Heart left ventricle (tissue), 16 donors: ENCODE data around the gene PGGHG. TPM values are rescaled to one million over a fixed set of nuclear protein-coding genes. Genes with fewer than 3 reads are reported as not detected.
A peak's percentile ranks its signal among the peaks of the same experiment; 100 is the strongest.
"Not testable (repeated sequence)": the region's sequence is repeated elsewhere in the genome, so short reads cannot be mapped to it uniquely, and the experiment has no call there.

Source experiments
- ATAC-seq, 4 donors: fragments of 200-7000 bp; cut with Tn5 transposase; one replicate each; pipeline ENCODE4 v1.9.1; 2020 to 2022; ENCODE audit warnings: moderate library complexity in 4 of 4, mild to moderate bottlenecking in 3 of 4, moderate number of reproducible peaks in 1 of 4
- DNase-seq, 5 donors: peaks; one replicate each; pipeline ENCODE4 v3.0.0-alpha.2; 2020
- H3K27ac ChIP-seq, 12 donors: fragments of 200-600 bp; sonication (generic) in 4 of 12; one replicate each; pipeline versions ENCODE4 v1.5.0 to v1.8.0; 2016 to 2022; ENCODE audit warnings: mild to moderate bottlenecking in 2 of 12
- H3K27me3 ChIP-seq, 9 donors: fragments of 200-600 bp; sonication (generic) in 2 of 9; one replicate each; pipeline versions ENCODE4 v1.5.1 to v1.8.0; 2016 to 2022; ENCODE audit warnings: mild to moderate bottlenecking in 3 of 9
- H3K36me3 ChIP-seq, 9 donors: fragments of 200-600 bp; sonication (generic) in 2 of 9; one replicate each; pipeline versions ENCODE4 v1.5.0 to v1.8.0; 2018 to 2022; ENCODE audit warnings: mild to moderate bottlenecking in 2 of 9
- H3K4me1 ChIP-seq, 12 donors: fragments of 200-600 bp; sonication (generic) in 4 of 12; one replicate each; pipeline versions ENCODE4 v1.5.0 to v1.8.0; 2016 to 2022; ENCODE audit warnings: mild to moderate bottlenecking in 3 of 12
- H3K4me3 ChIP-seq, 12 donors: fragments of 200-600 bp; sonication (generic) in 4 of 12; one replicate each; pipeline versions ENCODE4 v1.5.0 to v1.8.0; 2017 to 2022; ENCODE audit warnings: mild to moderate bottlenecking in 9 of 12, moderate library complexity in 4 of 12
- H3K9me3 ChIP-seq, 12 donors: fragments of 200-600 bp; sonication (generic) in 4 of 12; one replicate each; pipeline versions ENCODE4 v1.5.0 to v1.8.0; 2016 to 2022; ENCODE audit warnings: mild to moderate bottlenecking in 1 of 12
- CTCF ChIP-seq, 12 donors: fragments of 200-600 bp; sonication (generic) in 4 of 12; IDR thresholded peaks; one replicate each; pipeline versions ENCODE4 v1.5.0 to v1.8.0; 2018 to 2022; ENCODE audit warnings: antibody characterized with exemption in 12 of 12, mild to moderate bottlenecking in 5 of 12
- POLR2A ChIP-seq, 2 donors: fragments of 450-650 bp; IDR thresholded peaks; one replicate each; pipeline ENCODE4 v1.6.1; 2017; ENCODE audit warnings: antibody characterized with exemption in 2 of 2, mild to moderate bottlenecking in 2 of 2, moderate library complexity in 2 of 2
- WGBS, 4 donors: extraction: QIAGEN DNeasy Blood & Tissue Kit in 2 of 4; methylation state at CpG; one replicate each; pipeline versions ENCODE4 v1.1.5 to v1.1.7; 2013 to 2018; 5-methylcytosine and 5-hydroxymethylcytosine counted together
- intact Hi-C, 10 donors: fragments of 100-400 bp; cut with DNase I; formaldehyde crosslinking; loops; one replicate each; pipeline versions ENCODE4 v1.11.1 to v1.14.2; 2022
- polyA plus RNA-seq, 2 donors: library from polyadenylated mRNA; stranded (reverse); fragments of 200-250 nt; gene quantifications; one replicate each; pipeline ENCODE4 v1.2.3, GENCODE V29; 2013
- total RNA-seq, 9 donors: library from RNA; depleted of rRNA in 2 of 9; stranded (reverse); fragments of >200 nt in 2 of 9; fragmentation: NEBNext Ultra II Directional in 3 of 9; extraction: Animal tissue kit (Norgen Biotek cat#: 25700) in 3 of 9; gene quantifications; one replicate each; pipeline versions ENCODE4 v1.1.0 to v1.2.4, GENCODE V29; 2016 to 2023
- donor health status: ischemic (EF 13 %, LVEDD 7.1; RV severe dilation, severe dysfunction).
- donor health status: healthy with polysubstance abuse.
- donor health status: DM: no; HTN: yes; CAD: no.
- donor health status: DM: no; HTN: no; CAD: no.
- donor health status: ischemic (EF 25% LVEDD 6.9; RV normal size, moderate dysfunction).
- donor health status: ischemic (EF 25% LVEDD 5.7; RV mildly dilated, moderate dysfunction).
- donor health status: healthy.
- donor health status: DM: yes; HTN: yes; CAD: no.
- donor health status: ischemic (EF 35%, LVEDD 5.7; RV mildly dilated, moderate dysfunction).
- donor health status: nonischemic (EF 11% LVEDD 7.7; RV severe dilation, severe dysfunction).
- donor health status: DM: yes; HTN: yes; CAD: no.
- donor health status: PGD.
- donor health status: ischemic (EF 29% LVEDD 5.4; RV normal size, mild dysfunction).
- donor health status: nonischemic (EF 23%, LVEDD 6.1; RV moderate dilation, normal function).

The PGGHG gene
- total and polyA plus RNA-seq, 11 donors: 4.5 to 15.7 (median 6.4) TPM

GRCh38 chr11:285021-285893 lies 3.7 kb upstream of the PGGHG start:
- H3K4me1 ChIP-seq: peaks cover 0 to 37% (median 16%) of the 10 kb centered on the region in 12 donors
- intact Hi-C loops: no loop called here
- H3K9me3 ChIP-seq: no peaks in the 10 kb centered on the region
- DNase-seq (peak in 2 of 5 donors; percentile 16 to 36), ATAC-seq (no peak)
- 82 to 86% (median 84%) methylated on average over 20 to 29 of the region's 29 CpGs for WGBS, 4 donors
- no peak for TF ChIP-seq CTCF (IDR thresholded peaks at IDR 0.05)
- TF ChIP-seq POLR2A (IDR thresholded peaks at IDR 0.05): no peak
- no peak overlapping the region for H3K4me3 ChIP-seq
- no peak overlapping the region for H3K27ac ChIP-seq
- no peaks in the 10 kb centered on the region for H3K36me3 ChIP-seq
- peaks cover 25 to 70% (median 48%) of the 10 kb centered on the region in 9 donors for H3K27me3 ChIP-seq

GRCh38 chr11:285894-286220 lies 3.1 kb upstream of the PGGHG start:
- Histone ChIP-seq H3K27me3 (peaks cover 19 to 64% (median 42%) of the 10 kb centered on the region in 9 donors), H3K9me3 (no peaks in the 10 kb centered on the region), H3K36me3 (no peaks in the 10 kb centered on the region), H3K27ac (no peak overlapping the region), H3K4me3 (no peak overlapping the region), H3K4me1 (peaks cover 0 to 31% (median 14%) of the 10 kb centered on the region in 12 donors)
- DNase-seq (peak in 1 of 5 donors; percentile 9), ATAC-seq (no peak)
- intact Hi-C loops: no loop called here
- TF ChIP-seq CTCF (IDR thresholded peaks at IDR 0.05) (no peak), POLR2A (IDR thresholded peaks at IDR 0.05) (no peak)
- WGBS, 4 donors: 82 to 91% (median 89%) methylated on average over 8 of the region's 8 CpGs

- WGBS, 4 donors: 81 to 94% (median 87%) methylated on average over 27 of the region's 27 CpGs
- H3K27ac ChIP-seq, H3K9me3 ChIP-seq, intact Hi-C loops, H3K36me3 ChIP-seq, ATAC-seq: not testable (repeated sequence)
- Histone ChIP-seq H3K4me1 (peaks cover 0 to 24% (median 12%) of the 10 kb centered on the region in 12 donors), H3K27me3 (peaks cover 6 to 51% (median 28%) of the 10 kb centered on the region in 9 donors), H3K4me3 (peak overlapping the region in 2 of 12 donors; percentile 71 to 92)
- DNase-seq: peak in 3 of 5 donors; percentile 3 to 14 (median 9)
Measured at GRCh38 chr11:286977-287820, 1.7 kb upstream of the PGGHG start.

GRCh38 chr11:287821-288477 lies 977 bp upstream of the PGGHG start:
- Histone ChIP-seq H3K27me3 (peaks cover 0 to 43% (median 21%) of the 10 kb centered on the region in 9 donors), H3K9me3 (no peaks in the 10 kb centered on the region), H3K4me3 (peak overlapping the region; percentile 61 to 92 (median 78)), H3K36me3 (peaks cover 0 to 8% (median 0%) of the 10 kb centered on the region in 9 donors), H3K4me1 (peaks cover 0 to 24% (median 12%) of the 10 kb centered on the region in 12 donors), H3K27ac (peak overlapping the region in 6 of 12 donors; percentile 54 to 83 (median 71))
- 18 to 37% (median 24%) methylated on average over 35 to 41 of the region's 41 CpGs for WGBS, 4 donors
- TF ChIP-seq CTCF (IDR thresholded peaks at IDR 0.05) (no peak), POLR2A (IDR thresholded peaks at IDR 0.05) (no peak)
- peak; percentile 4 to 66 (median 26) for DNase-seq
- no peak for ATAC-seq
- intact Hi-C loops: loop anchor here in 1 of 10 donors (2.0 kb wide), 1 partner anchor 51 kb away; the partner anchor contains the start of genes PSMD13 and SIRT3
